Measurements from ENCODE around the gene GLRX5.

The GLRX5 gene

DNA sequence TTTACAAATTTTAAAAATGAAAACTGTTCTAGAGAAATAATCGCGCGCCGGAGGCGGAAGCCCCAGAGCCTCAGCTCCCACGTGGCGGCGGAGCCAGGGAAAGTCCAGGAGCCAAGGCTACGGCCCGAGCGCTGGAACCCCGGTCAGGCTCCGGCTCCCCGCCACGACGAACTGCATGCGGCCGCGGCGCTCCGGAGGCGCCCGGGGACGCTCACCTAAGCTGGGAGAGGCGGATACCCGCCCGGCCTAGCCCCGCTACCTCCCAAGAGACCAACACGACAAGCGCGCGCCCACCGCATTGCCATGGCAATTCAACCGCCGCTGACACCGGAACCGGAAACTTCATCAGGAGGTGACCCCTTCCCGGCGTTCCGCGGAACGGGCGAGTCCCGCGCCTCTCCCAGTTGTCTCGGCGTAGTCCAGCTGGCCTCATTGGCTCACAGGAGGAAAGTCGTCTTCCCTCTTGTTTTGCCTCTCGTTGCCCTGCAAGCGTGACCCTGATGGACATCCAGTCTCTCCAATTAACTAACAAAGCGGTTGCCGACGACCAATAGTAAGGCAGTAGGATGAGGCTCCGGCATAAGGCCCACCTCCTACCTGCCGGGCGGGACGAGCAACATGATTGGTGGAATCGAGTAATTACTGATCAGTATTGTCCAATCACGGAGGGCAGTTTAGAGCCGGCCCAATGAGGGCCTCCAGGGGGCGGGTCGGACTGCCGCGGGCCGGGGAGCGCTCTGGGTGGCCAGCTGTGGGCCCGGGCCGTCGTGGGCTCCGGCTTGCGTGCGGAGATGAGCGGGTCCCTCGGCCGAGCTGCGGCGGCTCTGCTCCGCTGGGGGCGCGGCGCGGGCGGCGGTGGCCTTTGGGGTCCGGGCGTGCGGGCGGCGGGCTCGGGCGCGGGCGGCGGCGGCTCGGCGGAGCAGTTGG is at the start of gene GLRX5:
Gene GLRX5, plus strand, starts transcription at position 752 of the 927 bp plus-strand sequence. Its CDS starts 40 bp downstream, at position 792.
- DNase-seq: peak; percentile 99

GRCh38 chr14:95485222-95485819 is 49.5 kb upstream of the GLRX5 start:
- DNase-seq: no peak

DNA sequence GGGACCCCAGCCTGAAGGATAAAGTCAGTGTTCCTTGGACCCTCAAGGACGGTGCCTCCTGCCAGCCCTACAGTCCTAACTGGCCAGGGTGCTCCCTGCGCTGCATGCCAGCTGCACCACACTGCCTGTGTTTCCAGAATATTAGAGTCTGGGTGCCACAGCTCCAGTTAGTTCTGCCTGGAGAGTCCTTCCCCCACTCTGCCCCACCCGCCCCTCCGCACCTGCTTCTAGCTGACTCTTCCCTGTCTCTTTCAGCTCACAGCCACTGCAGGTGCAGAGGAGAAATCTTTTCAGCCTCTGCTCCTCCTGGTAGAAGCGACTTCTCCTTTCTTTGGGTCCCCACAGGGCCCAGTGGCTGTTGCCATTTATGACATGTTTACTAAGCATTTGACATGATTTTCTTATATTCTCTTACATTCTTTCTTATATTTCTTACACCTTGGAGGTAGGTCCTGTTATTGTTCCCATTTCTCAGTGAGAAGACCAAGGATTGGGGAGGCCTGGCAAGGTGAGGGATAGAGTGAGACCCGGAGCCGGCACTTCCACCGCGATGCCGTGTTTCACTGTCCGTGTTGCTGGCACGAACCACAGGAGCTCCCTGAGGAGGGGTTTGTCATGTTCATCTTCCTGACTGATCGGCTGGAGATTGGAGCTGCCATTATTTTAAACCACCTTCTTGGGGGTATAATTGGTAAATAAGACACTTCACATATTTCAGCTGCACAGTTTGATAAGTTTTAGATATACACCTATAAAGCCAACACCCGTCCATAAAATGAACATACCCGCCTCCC is 47.8 kb upstream of the GLRX5 start:
- no peak for DNase-seq

- no peak for DNase-seq
Observed at GRCh38 chr14:95487669-95488084, 47.2 kb upstream of the GLRX5 start.

- DNase-seq: no peak
Observed at GRCh38 chr14:95488376-95489213, 46.3 kb upstream of the GLRX5 start.

GRCh38 chr14:95489214-95490137 is 45.4 kb upstream of the GLRX5 start:
- no peak for DNase-seq

- no peak for DNase-seq
Observed at GRCh38 chr14:95490138-95490509, 44.7 kb upstream of the GLRX5 start.

- DNase-seq: no peak
Observed at GRCh38 chr14:95490727-95491451, 44.0 kb upstream of the GLRX5 start.

DNA sequence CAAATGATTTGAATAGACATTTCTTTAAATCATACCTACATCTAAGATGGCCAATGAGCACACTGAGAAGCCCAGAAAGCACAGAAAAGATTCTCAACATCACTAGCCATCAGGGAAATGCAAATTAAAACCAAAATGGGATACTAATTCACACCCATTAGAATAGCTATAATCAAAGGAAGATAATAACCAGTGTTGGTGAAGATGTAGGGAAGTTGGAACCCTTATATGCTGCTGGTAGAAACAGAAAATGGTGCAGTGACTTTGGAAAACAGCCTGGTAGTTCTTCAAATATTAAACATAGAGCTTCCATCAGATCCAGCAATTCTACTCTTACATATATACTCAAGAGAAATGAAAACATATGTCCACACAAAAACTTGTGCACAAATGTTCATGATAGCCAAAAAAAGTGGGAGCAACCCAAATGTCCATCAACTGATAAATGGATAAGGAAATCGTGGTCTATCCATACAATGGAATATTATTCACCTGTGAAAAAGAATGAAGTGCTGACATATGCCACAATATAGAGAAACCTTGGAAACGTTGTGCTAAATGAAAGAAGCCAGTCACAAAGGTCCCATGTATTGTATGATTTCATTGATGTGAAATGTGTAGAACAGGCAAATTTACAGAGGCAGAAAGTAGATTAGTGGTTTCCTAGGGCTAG is 42.8 kb upstream of the GLRX5 start:
- no peak for DNase-seq

DNA sequence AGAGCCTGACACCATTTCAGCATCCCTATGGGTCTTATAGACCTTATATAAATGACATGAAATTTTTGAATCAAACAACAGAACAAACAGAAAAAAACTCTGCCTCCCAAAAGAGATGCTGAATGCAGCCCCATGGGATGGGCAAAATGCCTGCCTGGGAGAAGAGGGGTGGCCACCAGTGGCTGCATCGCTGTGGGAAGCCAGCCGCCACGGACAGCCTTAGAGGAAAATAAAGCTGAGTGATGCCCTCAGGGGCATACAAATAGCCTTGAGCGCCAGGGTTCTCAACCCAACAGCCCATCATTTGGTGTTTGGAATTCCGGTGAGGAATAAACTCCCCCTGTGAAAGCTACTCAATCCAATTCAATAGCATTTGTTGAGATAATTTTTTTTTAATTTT is 41.3 kb upstream of the GLRX5 start:
- DNase-seq: no peak

- DNase-seq: no peak
Observed at GRCh38 chr14:95493976-95494375, 40.9 kb upstream of the GLRX5 start.

DNA sequence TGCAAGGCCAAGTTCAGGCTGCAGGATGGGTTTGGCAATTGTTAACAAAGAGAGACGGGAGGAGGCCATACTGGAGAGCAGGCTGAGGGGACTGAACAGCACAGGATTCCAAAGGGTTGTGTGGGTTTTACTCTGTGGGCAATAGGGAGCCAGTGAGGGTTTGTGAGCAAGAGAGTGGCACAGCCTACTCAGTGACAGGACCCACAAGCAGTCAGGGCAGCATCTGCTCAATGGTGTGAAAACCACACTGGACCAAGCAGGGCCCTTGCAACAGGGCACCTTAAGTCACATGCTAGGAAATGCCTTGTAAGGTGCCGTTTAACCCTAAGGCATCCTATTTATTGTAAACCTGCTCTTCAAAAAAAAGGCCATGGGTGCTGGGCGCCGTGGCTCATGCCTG is 40.4 kb upstream of the GLRX5 start:
- no peak for DNase-seq

- no peak for DNase-seq
Observed at GRCh38 chr14:95495076-95495475, 39.8 kb upstream of the GLRX5 start.

DNA sequence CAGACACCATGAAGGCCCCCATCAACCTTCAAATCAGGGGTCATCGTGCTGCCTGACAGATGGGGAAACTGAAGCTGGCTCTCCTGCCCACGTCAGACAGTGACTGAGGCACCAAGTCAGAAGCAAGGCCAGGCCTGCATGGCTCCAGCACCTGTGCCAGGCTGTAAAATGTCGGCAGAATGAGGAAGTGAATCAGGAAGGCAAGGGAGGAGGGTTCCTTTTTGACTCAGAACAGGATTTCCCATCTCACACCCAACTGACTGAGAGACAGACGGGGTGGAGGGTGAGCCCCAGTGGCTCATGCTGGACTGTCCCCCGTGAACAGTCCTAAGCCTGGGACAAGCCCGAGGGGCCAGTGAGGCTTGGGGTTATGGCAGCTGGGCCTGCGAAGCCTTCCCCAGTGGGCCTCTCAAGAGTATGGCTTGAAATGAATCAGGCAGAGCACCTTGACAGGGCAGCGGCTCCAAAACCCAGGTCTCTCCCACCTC is 39.3 kb upstream of the GLRX5 start:
- no peak for DNase-seq

GRCh38 chr14:95496111-95496681 is 38.7 kb upstream of the GLRX5 start:
- DNase-seq: no peak

- no peak for DNase-seq
Observed at GRCh38 chr14:95496690-95497259, 38.1 kb upstream of the GLRX5 start.

DNA sequence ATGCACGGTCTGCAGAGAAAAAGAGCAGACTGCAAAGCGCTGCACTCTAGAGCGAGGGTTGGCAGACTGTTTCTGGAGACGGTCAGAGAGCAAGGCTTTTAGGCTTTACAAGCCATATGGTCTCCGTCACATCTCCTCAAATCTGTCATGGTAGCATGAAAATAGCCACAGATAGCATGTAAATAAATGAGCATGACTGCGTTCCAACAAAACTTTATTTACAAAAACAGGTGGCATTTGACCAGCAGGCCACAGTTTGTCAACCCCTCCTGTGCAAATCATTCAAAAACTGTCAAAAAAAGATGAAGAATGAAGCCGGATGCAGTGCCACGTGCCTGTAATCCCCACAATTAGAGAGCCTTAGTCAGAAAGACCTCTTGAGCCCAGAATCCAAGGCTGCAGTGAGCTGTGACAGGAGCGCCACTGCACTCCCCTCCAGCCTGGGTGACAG is 37.3 kb upstream of the GLRX5 start:
- no peak for DNase-seq

GRCh38 chr14:95498622-95499353 is 36.1 kb upstream of the GLRX5 start:
- no peak for DNase-seq
